HepG2 (cell line): ENCODE results near the gene GNGT2. TPM values are rescaled to one million over a fixed set of nuclear protein-coding genes. Genes with fewer than 3 reads are reported as not detected.

ENCODE experiments used
- ARID4A ChIP-seq: sonication (generic); formaldehyde crosslinking; IDR thresholded peaks from 2 replicates; pipeline ENCODE4 v1.5.0; 2020; ENCODE audit warnings: mild to moderate bottlenecking, missing genetic modification reagents, borderline replicate concordance
- CTCF ChIP-seq: sonication (generic); formaldehyde crosslinking; IDR thresholded peaks from 2 replicates; pipeline ENCODE4 v1.5.0; 2020; ENCODE audit warnings: mild to moderate bottlenecking, missing genetic modification reagents, moderate library complexity
- ELF1 ChIP-seq: sonication (generic); formaldehyde crosslinking; IDR thresholded peaks from 2 replicates; pipeline ENCODE4 v1.4.0; 2020; ENCODE audit warnings: missing genetic modification reagents
- FOXJ3 ChIP-seq: sonication (generic); formaldehyde crosslinking; IDR thresholded peaks from 2 replicates; pipeline ENCODE4 v1.4.0; 2020; ENCODE audit warnings: missing genetic modification reagents, mild to moderate bottlenecking, borderline replicate concordance
- MXD3 ChIP-seq: IDR thresholded peaks from 2 replicates; pipeline ENCODE4 v1.6.1; 2016; ENCODE audit warnings: mild to moderate bottlenecking, missing biosample characterization, missing genetic modification reagents
- TEAD3 ChIP-seq: optimal IDR thresholded peaks from 2 replicates; pipeline ENCODE3; 2016; ENCODE audit warnings: borderline replicate concordance
- THAP9 ChIP-seq: sonication (generic); formaldehyde crosslinking; IDR thresholded peaks from 2 replicates; pipeline ENCODE4; 2020; ENCODE audit warnings: missing genetic modification reagents, mild to moderate bottlenecking, borderline replicate concordance
- XRCC5 ChIP-seq: fragments of 200-400 bp; formaldehyde crosslinking; optimal IDR thresholded peaks from 2 replicates; pipeline ENCODE3; 2017; ENCODE audit warnings: mild to moderate bottlenecking, low read length
- ZNF547 ChIP-seq: sonication (generic); formaldehyde crosslinking; IDR thresholded peaks from 2 replicates; pipeline ENCODE4 v1.5.1; 2020; ENCODE audit warnings: mild to moderate bottlenecking, missing genetic modification reagents
- ZNF839 ChIP-seq: sonication (generic); formaldehyde crosslinking; IDR thresholded peaks from 2 replicates; pipeline ENCODE4 v1.4.0; 2020; ENCODE audit warnings: missing genetic modification reagents, mild to moderate bottlenecking, borderline replicate concordance
- polyA plus RNA-seq, 8 experiments: library from polyadenylated mRNA; depleted of rRNA in 3 of 8; stranded (reverse) in 7 of 8; unstranded in 1 of 8; fragments of >200 nt; fragmentation: Illumina TruSeq in 4 of 8; extraction: Trizol in 4 of 8; gene quantifications; 2 replicates each; pipeline versions ENCODE4 v1.2.1 to v1.2.3, GENCODE V29; 2011 to 2016; ENCODE audit warnings: low read depth in 4 of 8, missing spikeins in 1 of 8, mixed read lengths in 1 of 8; ENCODE audit not compliant: insufficient read depth in 1 of 8
- total RNA-seq, 5 experiments: library from RNA; depleted of rRNA; stranded (reverse); fragments of >200 nt; fragmentation: Illumina TruSeq; extraction: Trizol; gene quantifications; 2 replicates each; pipeline ENCODE4 v1.2.3, GENCODE V29; 2016; ENCODE audit warnings: low read depth in 1 of 5

Gene GNGT2
- total and polyA plus RNA-seq, 2 of the 13 experiments (the other 11 are each of a cell fraction or from before 2014, with no cell fraction given), result not detected

GRCh38 chr17:49223517-49224197 lies 13.3 kb upstream of the GNGT2 start (continued):
- TF ChIP-seq ARID4A (CRISPR knock-in tag) (no peak), ZNF839 (CRISPR knock-in tag) (peak; percentile 42; the same call in 1 of the 2 replicates), TEAD3 (peak; percentile 11), THAP9 (CRISPR knock-in tag) (0 out of 2 replicates have a peak, but pooled peaks have one; percentile 18), ELF1 (CRISPR knock-in tag) (no peak), XRCC5 (peak; percentile 53), ZNF547 (CRISPR knock-in tag) (peak; percentile 33; the same call in 1 of the 2 replicates), CTCF (CRISPR knock-in tag) (peak; percentile 91), MXD3 (CRISPR knock-in tag) (0 out of 2 replicates have a peak, but pooled peaks have one; percentile 29), FOXJ3 (CRISPR knock-in tag) (no peak)
